Mucosa of descending colon (tissue), 3 donors: ENCODE measurements around the gene CLDN3. TPM values are rescaled to one million over a fixed set of nuclear protein-coding genes. Genes with fewer than 3 reads are reported as not detected.

ENCODE experiments used
- ATAC-seq: fragments of 200-7000 bp; cut with Tn5 transposase; one replicate; pipeline ENCODE4 v1.9.1; 2020; ENCODE audit warnings: mild to moderate bottlenecking, moderate library complexity
- DNase-seq, 3 donors: peaks; one replicate each; pipeline ENCODE4 v3.0.0-alpha.2; 2020
- H3K36me3 ChIP-seq: fragments of 200-600 bp; one replicate; pipeline ENCODE4 v1.8.0; 2021; ENCODE audit warnings: low read depth, mild to moderate bottlenecking
- H3K4me1 ChIP-seq: fragments of 200-600 bp; one replicate; pipeline ENCODE4 v1.8.0; 2021; ENCODE audit warnings: low read depth, mild to moderate bottlenecking
- H3K4me3 ChIP-seq: fragments of 200-600 bp; one replicate; pipeline ENCODE4 v1.8.0; 2021; ENCODE audit warnings: mild to moderate bottlenecking
- H3K9me3 ChIP-seq: fragments of 200-600 bp; one replicate; pipeline ENCODE4 v1.8.0; 2021; ENCODE audit warnings: mild to moderate bottlenecking
- intact Hi-C, 2 donors: fragments of 100-400 bp; cut with DNase I in 1 of 2; cut with micrococcal nuclease in 1 of 2; formaldehyde crosslinking; loops; one replicate each; pipeline versions ENCODE4 v1.11.0 to v1.11.1; 2022; cut with DNase I, micrococcal nuclease
- total RNA-seq, 3 donors: library from RNA; stranded (reverse); fragmentation: NEBNext Ultra II Directional in 2 of 3; extraction: Animal tissue kit (Norgen Biotek cat#: 25700) in 2 of 3; gene quantifications; one replicate each; pipeline versions ENCODE4 v1.2.1 to v1.2.4, GENCODE V29; 2021 to 2023
- TF ChIP-seq, protein P1 (sequence below): fragments of 200-600 bp; IDR thresholded peaks from one replicate; pipeline ENCODE4 v1.8.0; 2022; ENCODE audit warnings: antibody characterized with exemption, mild to moderate bottlenecking
- donor health status: DM: no; HTN: no; CAD: no; lungs with moderate emphysema.
- donor health status: DM: no; HTN: no; CAD: no.
- donor health status: DM: no; HTN: yes; CAD: no.

Gene CLDN3
- total RNA-seq, 3 donors from 2014 or later, result 229 to 621 (median 534) TPM

DNA sequence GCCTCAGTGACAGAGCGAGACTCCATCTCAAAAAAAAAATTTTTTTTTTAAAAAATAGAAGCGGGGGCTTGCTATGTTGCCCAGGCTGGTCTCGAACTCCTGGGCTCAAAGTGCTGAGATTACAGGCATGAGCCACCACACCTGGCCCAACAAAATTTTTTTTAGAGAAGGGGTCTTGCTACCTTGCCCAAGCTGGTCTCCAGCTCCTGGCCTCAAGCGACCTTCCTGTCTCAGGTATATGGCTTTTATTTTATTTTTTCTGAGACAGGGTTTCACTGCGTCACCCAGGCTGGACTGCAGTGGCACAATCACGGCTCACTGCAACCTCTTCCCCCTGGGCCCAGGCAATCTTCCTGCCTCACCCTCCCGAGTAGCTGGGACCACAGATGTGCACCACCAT is 29.9 kb downstream of the CLDN3 start:
- Histone ChIP-seq H3K36me3 (no peaks in the 10 kb centered on the region), H3K4me1 (peaks cover 56% of the 10 kb centered on the region), H3K9me3 (no peaks in the 10 kb centered on the region), H3K4me3 (no peak overlapping the region)
- no peak for ATAC-seq
- TF ChIP-seq, protein P1, sequence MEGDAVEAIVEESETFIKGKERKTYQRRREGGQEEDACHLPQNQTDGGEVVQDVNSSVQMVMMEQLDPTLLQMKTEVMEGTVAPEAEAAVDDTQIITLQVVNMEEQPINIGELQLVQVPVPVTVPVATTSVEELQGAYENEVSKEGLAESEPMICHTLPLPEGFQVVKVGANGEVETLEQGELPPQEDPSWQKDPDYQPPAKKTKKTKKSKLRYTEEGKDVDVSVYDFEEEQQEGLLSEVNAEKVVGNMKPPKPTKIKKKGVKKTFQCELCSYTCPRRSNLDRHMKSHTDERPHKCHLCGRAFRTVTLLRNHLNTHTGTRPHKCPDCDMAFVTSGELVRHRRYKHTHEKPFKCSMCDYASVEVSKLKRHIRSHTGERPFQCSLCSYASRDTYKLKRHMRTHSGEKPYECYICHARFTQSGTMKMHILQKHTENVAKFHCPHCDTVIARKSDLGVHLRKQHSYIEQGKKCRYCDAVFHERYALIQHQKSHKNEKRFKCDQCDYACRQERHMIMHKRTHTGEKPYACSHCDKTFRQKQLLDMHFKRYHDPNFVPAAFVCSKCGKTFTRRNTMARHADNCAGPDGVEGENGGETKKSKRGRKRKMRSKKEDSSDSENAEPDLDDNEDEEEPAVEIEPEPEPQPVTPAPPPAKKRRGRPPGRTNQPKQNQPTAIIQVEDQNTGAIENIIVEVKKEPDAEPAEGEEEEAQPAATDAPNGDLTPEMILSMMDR, result no peak
- no peak for DNase-seq
- intact Hi-C loops, result no loop called here

DNA sequence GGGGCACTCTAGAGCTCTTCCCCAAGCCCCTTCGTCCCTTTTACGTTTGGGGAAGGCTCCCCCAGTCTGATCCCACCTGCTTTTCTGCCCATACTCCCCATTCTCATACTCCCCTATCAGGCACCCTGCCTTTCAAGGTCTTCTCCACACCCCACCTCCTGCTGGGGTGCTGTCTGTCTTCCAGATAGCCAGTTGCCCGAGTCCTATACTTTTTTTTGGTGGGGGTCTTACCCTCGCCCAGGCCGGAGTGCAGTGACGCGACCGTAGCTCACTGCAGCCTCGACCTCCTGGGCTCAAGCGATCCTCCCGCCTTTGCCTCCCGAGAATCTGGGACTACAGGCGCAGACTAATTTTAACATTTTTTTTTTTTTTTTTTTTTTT is 30.7 kb downstream of the CLDN3 start:
- H3K36me3 ChIP-seq, result no peaks in the 10 kb centered on the region
- H3K4me1 ChIP-seq, result peaks cover 56% of the 10 kb centered on the region
- TF ChIP-seq, protein P1, result no peak
- peak in 1 of 3 donors; percentile 58 for DNase-seq
- ATAC-seq, result no peak
- H3K9me3 ChIP-seq, result no peaks in the 10 kb centered on the region
- intact Hi-C loops, result loop anchor here in 1 of 2 donors (5.0 kb wide), 1 partner anchor 132 kb away; no protein-coding TSS in a partner anchor
- H3K4me3 ChIP-seq, result peak overlapping the region; percentile 56

DNA sequence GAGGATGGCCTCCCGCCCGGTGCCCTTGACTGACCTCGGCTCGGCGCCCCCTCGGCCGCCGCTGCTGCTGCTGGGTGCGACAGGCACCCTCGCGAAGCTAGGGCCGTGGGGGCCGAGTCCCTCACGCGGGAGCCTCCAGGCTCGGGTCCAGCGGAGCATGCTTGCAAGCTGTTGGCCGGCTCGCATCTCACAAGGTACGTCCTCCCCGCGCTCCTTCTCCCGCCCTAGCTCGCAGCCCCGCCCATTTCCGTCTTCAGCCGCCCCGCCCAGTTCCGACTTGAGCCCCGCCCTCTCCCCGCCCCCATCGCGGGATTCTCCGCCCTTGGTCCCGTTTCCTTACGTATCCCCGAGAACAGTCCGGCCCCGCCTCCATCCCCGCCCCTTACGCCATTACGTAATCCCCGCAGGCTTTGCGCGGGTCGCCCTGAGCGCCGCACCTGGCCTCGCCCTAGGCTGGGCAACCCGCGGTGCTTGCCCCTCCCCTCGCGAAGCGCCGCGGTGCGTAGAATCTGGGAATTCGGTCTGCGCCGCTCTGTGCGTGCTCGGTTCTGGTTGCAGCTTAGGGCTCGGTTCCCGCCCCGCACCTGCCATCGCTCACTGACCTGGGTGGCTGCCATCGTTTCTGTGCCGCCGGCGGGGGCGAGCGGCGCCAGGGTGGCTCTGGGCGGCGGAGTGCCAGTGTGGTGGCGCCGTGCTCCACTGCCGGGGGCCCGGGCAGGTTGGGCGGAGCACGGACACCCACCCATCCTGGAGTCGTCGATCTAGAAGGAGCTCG is 31.3 kb downstream of the CLDN3 start, which contains the start of gene ABHD11:
Gene ABHD11, minus strand, starts transcription at position 191 of the 775 bp plus-strand sequence. Its CDS starts 32 bp downstream, at position 159.
- peak; percentile 70 for ATAC-seq
- TF ChIP-seq, protein P1, result no peak
- H3K9me3 ChIP-seq, result no peaks in the 10 kb centered on the region
- DNase-seq, result peak; percentile 99
- no peaks in the 10 kb centered on the region for H3K36me3 ChIP-seq
- H3K4me1 ChIP-seq, result peaks cover 56% of the 10 kb centered on the region
- intact Hi-C loops, result loop anchor here in 1 of 2 donors (5.0 kb wide), 1 partner anchor 131 kb away; no protein-coding TSS in a partner anchor
- peak within 1 kb of the TSS; percentile 86 for H3K4me3 ChIP-seq

DNA sequence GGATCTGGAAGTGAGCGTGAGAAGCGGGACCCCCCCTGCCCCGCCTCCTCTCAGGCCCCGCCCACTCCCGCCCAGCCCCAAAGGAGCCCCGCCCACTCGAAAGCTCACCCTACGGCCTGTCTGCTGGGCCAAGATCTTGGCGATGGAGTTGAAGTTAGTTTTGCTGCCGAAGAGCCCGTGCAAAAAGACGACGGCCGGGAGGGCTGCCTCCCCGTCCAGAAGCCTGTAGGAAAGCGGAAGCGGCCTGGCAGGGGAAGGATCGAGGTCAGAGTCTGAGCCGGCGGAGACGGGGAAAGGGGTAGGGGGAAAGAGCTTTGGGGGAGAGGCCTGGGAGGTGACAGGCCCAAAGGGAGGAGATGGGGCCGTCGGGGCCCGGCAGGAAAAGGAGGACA is 31.9 kb downstream of the CLDN3 start:
- Histone ChIP-seq H3K4me3 (peak overlapping the region; percentile 86), H3K36me3 (no peaks in the 10 kb centered on the region), H3K9me3 (no peaks in the 10 kb centered on the region), H3K4me1 (peaks cover 51% of the 10 kb centered on the region)
- TF ChIP-seq, protein P1, result no peak
- DNase-seq (peak; percentile 83 to 87 (median 86)), ATAC-seq (peak; percentile 40)
- intact Hi-C loops, result loop anchor here in 1 of 2 donors (5.0 kb wide), 1 partner anchor 131 kb away; no protein-coding TSS in a partner anchor

DNA sequence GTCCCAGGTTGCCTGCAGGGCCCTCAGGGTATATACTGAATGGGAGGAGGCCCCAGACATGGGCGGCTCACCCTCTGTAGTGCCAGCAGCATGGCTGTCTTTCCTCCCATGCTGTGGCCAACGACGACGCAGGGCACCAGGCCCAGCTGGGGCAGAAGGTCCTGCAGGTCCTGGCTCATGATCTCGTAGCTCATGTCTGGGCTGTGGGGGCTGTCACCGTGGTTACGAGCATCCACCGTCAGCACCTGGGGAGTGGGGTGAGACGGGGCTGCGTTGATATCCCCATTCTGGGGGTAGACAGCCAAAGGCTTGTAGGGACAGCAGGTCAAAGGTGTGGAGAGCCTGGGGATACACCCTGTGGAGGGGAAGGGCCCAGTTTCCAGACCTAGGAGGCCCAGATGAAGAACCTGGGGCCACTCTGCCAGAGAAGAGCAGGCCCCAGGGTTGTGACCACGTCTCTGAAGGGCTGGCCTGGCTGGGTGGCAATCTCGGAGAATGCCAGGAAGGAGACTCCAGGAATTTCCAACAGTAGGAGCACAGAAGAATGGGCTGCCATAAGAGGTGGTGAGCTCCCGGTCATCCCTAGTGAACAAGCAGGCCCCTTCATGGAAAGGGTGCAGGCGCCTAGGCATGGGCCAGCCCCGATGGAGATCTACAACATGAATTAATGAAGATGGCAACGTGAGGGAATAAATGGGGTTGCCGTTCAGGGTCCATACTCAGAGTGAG is 32.4 kb downstream of the CLDN3 start:
- TF ChIP-seq, protein P1, result no peak
- Histone ChIP-seq H3K4me1 (peaks cover 47% of the 10 kb centered on the region), H3K4me3 (peak overlapping the region; percentile 86), H3K9me3 (no peaks in the 10 kb centered on the region), H3K36me3 (no peaks in the 10 kb centered on the region)
- intact Hi-C loops, result loop anchor here in 1 of 2 donors (5.0 kb wide), 1 partner anchor 130 kb away; no protein-coding TSS in a partner anchor
- ATAC-seq, result no peak
- peak in 2 of 3 donors; percentile 57 to 67 for DNase-seq
